Measurements from ENCODE around the gene PGBD1. TPM values are rescaled to one million over a fixed set of nuclear protein-coding genes. Genes with fewer than 3 reads are reported as not detected.
"Not testable (repeated sequence)": the region's sequence is repeated elsewhere in the genome, so short reads cannot be mapped to it uniquely, and the experiment has no call there.

The PGBD1 gene
- total RNA-seq, 1 donor from 2014 or later: 13.8 TPM

DNA sequence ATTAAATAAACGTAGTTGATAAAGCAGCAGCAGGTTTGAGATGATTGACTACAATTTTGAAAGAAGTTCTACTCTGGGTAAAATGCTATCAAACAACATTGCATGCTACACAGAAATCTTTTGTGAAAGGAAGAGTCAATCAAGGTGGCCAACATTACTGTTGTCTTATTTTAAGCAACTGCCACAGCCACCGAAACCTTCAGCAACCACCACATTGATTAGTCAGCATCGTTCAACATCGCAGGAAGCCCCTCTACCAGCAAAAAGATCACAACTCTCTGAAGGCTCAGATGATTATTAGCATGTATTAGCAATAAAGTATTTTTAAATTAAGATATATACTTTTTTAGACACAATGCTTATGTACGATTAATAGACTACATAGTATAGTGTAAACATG is 14.0 kb downstream of the PGBD1 start:
- H2AFZ ChIP-seq (replicated peaks): no peak overlapping the region
- TF ChIP-seq, protein P1, sequence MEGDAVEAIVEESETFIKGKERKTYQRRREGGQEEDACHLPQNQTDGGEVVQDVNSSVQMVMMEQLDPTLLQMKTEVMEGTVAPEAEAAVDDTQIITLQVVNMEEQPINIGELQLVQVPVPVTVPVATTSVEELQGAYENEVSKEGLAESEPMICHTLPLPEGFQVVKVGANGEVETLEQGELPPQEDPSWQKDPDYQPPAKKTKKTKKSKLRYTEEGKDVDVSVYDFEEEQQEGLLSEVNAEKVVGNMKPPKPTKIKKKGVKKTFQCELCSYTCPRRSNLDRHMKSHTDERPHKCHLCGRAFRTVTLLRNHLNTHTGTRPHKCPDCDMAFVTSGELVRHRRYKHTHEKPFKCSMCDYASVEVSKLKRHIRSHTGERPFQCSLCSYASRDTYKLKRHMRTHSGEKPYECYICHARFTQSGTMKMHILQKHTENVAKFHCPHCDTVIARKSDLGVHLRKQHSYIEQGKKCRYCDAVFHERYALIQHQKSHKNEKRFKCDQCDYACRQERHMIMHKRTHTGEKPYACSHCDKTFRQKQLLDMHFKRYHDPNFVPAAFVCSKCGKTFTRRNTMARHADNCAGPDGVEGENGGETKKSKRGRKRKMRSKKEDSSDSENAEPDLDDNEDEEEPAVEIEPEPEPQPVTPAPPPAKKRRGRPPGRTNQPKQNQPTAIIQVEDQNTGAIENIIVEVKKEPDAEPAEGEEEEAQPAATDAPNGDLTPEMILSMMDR (IDR thresholded peaks at IDR 0.05): no peak
- TF ChIP-seq EZH2phosphoT487 (IDR thresholded peaks at IDR 0.05) (no peak), EZH2 (IDR thresholded peaks at IDR 0.05) (no peak)
- H3K9ac ChIP-seq: no peak overlapping the region
- no peak for DNase-seq (ENCODE audit: low spot score)
- no peaks in the 10 kb centered on the region for H3K4me1 Mint-ChIP-seq
- no peaks in the 10 kb centered on the region for H4K20me1 ChIP-seq (ENCODE audit: low read depth)
- peaks cover 2% of the 10 kb centered on the region for H3K9me3 Mint-ChIP-seq
- no peak overlapping the region for H3K4me3 ChIP-seq
- no peak overlapping the region for H3K27ac ChIP-seq
- peaks cover 25% of the 10 kb centered on the region for H3K36me3 Mint-ChIP-seq
- H3K27me3 ChIP-seq: no peaks in the 10 kb centered on the region
- no peaks in the 10 kb centered on the region for H3K27me3 Mint-ChIP-seq (ENCODE audit: insufficient read depth, low read depth)
- H3K36me3 ChIP-seq: no peaks in the 10 kb centered on the region
- H3K4me1 ChIP-seq: no peaks in the 10 kb centered on the region
- H3K27ac Mint-ChIP-seq: no peak overlapping the region
- H3K9me3 ChIP-seq (ENCODE audit: low read depth): no peaks in the 10 kb centered on the region
- H3K4me3 Mint-ChIP-seq: no peak overlapping the region
- H3K4me2 ChIP-seq: no peak overlapping the region
- H3F3A ChIP-seq (ENCODE audit: low read depth): no peaks in the 10 kb centered on the region
- no peaks in the 10 kb centered on the region for H3K79me2 ChIP-seq (ENCODE audit: low read depth)

DNA sequence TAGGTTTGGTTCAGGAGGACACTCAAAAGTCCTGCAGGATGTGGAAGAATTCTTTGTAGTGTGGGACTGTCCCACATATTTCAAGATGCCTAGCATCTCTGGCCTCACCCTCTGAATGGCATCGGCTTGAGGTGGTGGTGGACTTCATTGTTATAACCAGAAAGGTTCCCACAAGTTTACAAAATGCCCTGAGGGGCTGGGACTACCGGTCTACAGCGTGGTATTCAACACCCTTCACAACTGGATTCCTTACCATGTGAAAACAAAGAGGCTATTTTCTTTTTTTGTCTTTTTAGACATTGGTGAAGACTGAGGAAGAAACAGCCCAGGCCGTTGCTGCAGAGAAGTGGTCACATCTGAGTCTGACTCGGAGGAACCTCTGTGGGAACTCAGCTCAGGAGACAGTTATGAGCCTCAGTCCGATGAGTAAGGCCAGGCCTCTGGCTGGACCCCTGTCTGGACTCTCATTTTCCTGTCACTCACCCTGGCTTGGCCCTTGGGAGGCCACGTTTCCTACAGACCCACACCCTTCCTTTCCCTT is 15.2 kb downstream of the PGBD1 start:
- Mint-ChIP-seq H3K27ac (no peak overlapping the region), H3K4me3 (no peak overlapping the region), H3K4me1 (no peaks in the 10 kb centered on the region), H3K27me3 (ENCODE audit: insufficient read depth, low read depth) (no peaks in the 10 kb centered on the region), H3K36me3 (peaks cover 24% of the 10 kb centered on the region), H3K9me3 (no peaks in the 10 kb centered on the region)
- Histone ChIP-seq H4K20me1 (ENCODE audit: low read depth) (no peaks in the 10 kb centered on the region), H3K4me3 (no peak overlapping the region), H3K4me1 (no peaks in the 10 kb centered on the region), H2AFZ (replicated peaks) (no peak overlapping the region), H3K79me2 (ENCODE audit: low read depth) (no peaks in the 10 kb centered on the region), H3K27me3 (no peaks in the 10 kb centered on the region), H3K27ac (no peak overlapping the region), H3K9ac (no peak overlapping the region), H3K36me3 (no peaks in the 10 kb centered on the region), H3K9me3 (ENCODE audit: low read depth) (no peaks in the 10 kb centered on the region), H3F3A (ENCODE audit: low read depth) (no peaks in the 10 kb centered on the region), H3K4me2 (no peak overlapping the region)
- TF ChIP-seq, protein P1 (IDR thresholded peaks at IDR 0.05): no peak
- TF ChIP-seq EZH2 (IDR thresholded peaks at IDR 0.05): no peak
- no peak for TF ChIP-seq EZH2phosphoT487 (IDR thresholded peaks at IDR 0.05)
- DNase-seq (ENCODE audit: low spot score): no peak

DNA sequence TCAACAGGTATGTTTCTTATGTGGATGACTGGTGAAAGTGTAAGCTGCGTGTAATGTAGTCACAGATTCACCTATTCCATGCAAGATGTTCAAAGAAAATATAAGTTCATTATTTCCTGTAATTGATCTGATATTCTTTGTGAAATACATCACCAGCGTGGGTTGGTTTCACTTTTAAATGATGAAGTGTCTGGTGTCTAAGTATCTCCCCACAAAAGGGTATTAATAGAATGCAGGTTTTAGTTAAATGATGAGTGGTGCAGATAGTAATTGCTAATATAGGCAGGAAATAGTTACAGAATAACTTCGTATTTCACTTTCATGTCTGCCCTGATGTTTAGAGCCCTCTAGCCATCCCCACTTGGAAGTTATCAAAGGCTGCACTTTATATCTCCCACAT is 22.2 kb downstream of the PGBD1 start:
- Mint-ChIP-seq H3K4me1 (no peaks in the 10 kb centered on the region), H3K27me3 (ENCODE audit: insufficient read depth, low read depth) (no peaks in the 10 kb centered on the region), H3K9me3 (peaks cover 4% of the 10 kb centered on the region), H3K27ac (no peak overlapping the region), H3K36me3 (peaks cover 15% of the 10 kb centered on the region), H3K4me3 (no peak overlapping the region)
- H3K36me3 ChIP-seq: no peaks in the 10 kb centered on the region
- no peaks in the 10 kb centered on the region for H3K9me3 ChIP-seq (ENCODE audit: low read depth)
- H3K9ac ChIP-seq: no peak overlapping the region
- no peak overlapping the region for H3K4me3 ChIP-seq
- H3K4me2 ChIP-seq: no peak overlapping the region
- H3F3A ChIP-seq (ENCODE audit: low read depth): no peaks in the 10 kb centered on the region
- no peak for TF ChIP-seq EZH2 (IDR thresholded peaks at IDR 0.05)
- no peak overlapping the region for H2AFZ ChIP-seq (replicated peaks)
- no peak overlapping the region for H3K27ac ChIP-seq
- H3K27me3 ChIP-seq: no peaks in the 10 kb centered on the region
- no peak for DNase-seq (ENCODE audit: low spot score)
- H4K20me1 ChIP-seq (ENCODE audit: low read depth): no peaks in the 10 kb centered on the region
- no peaks in the 10 kb centered on the region for H3K79me2 ChIP-seq (ENCODE audit: low read depth)
- no peaks in the 10 kb centered on the region for H3K4me1 ChIP-seq

DNA sequence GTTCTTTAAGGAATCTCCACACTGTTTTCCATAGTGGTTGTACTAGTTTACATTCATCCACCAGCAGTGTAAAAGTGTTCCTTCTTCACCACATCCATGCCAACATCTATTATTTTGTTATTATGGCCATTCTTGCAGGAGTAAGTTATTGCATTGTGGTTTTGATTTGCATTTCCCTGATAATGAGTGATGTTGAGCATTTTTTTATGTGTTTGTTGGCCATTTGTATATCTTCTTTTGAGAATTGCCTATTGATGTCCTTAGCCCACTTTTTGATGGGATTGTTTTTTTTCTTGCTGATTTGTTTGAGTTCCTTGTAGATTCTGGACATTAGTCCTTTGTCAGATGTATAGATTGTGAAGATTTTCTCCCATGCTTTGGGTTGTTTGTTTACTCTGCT is 25.0 kb downstream of the PGBD1 start:
- H3K27ac ChIP-seq; H3K9ac ChIP-seq; H4K20me1 ChIP-seq (ENCODE audit: low read depth); H3K4me1 Mint-ChIP-seq; H3K27me3 ChIP-seq; H3K27ac Mint-ChIP-seq; H3K4me3 ChIP-seq; H2AFZ ChIP-seq (replicated peaks); H3K4me1 ChIP-seq; H3K4me3 Mint-ChIP-seq; H3K36me3 Mint-ChIP-seq; DNase-seq (ENCODE audit: low spot score); H3K4me2 ChIP-seq; H3K36me3 ChIP-seq; H3K9me3 ChIP-seq (ENCODE audit: low read depth); H3F3A ChIP-seq (ENCODE audit: low read depth); H3K27me3 Mint-ChIP-seq (ENCODE audit: insufficient read depth, low read depth); H3K79me2 ChIP-seq (ENCODE audit: low read depth): not testable (repeated sequence)
- peaks cover 13% of the 10 kb centered on the region for H3K9me3 Mint-ChIP-seq

All from neural progenitor cell (in vitro differentiated cells).